H9 (cell line): Measurements from ENCODE around the gene TFDP1. TPM values are rescaled to one million over a fixed set of nuclear protein-coding genes. Genes with fewer than 3 reads are reported as not detected.

Experiments
- DNase-seq: peaks from one replicate; pipeline ENCODE4 v3.0.0-alpha.2; 2017
- H2AFZ ChIP-seq: one replicate; pipeline ENCODE4 v1.6.1; 2013; ENCODE audit warnings: mild to moderate bottlenecking, low read length, control low read depth, moderate library complexity
- H2AK5ac ChIP-seq: 2 replicates; pipeline ENCODE4 v1.6.1; 2013; ENCODE audit warnings: low read length, control low read depth, mixed read lengths; ENCODE audit not compliant: insufficient read length
- H2BK120ac ChIP-seq: one replicate; pipeline ENCODE4 v1.6.1; 2013; ENCODE audit warnings: low read depth, mild to moderate bottlenecking, low read length, control low read depth, inconsistent platforms; ENCODE audit not compliant: poor library complexity, severe bottlenecking
- H2BK12ac ChIP-seq: 2 replicates; pipeline ENCODE4 v1.6.1; 2013; ENCODE audit warnings: low read length, control low read depth, mixed read lengths, low read depth; ENCODE audit not compliant: insufficient read length
- H2BK15ac ChIP-seq: 2 replicates; pipeline ENCODE4 v1.6.1; 2013; ENCODE audit warnings: low read depth, low read length, control low read depth
- H2BK20ac ChIP-seq: one replicate; pipeline ENCODE4 v1.6.1; 2013; ENCODE audit warnings: low read depth, mild to moderate bottlenecking, low read length, control low read depth, inconsistent platforms; ENCODE audit not compliant: poor library complexity, severe bottlenecking
- H2BK5ac ChIP-seq: 2 replicates; pipeline ENCODE4 v1.6.1; 2013; ENCODE audit warnings: low read length, control low read depth, mixed read lengths; ENCODE audit not compliant: insufficient read length
- H3K14ac ChIP-seq: 2 replicates; pipeline ENCODE4 v1.6.1; 2013; ENCODE audit warnings: low read length, control low read depth; ENCODE audit not compliant: insufficient read depth
- H3K18ac ChIP-seq: 2 replicates; pipeline ENCODE4 v1.6.1; 2013; ENCODE audit warnings: low read depth, mild to moderate bottlenecking, mixed read lengths, low read length, control low read depth; ENCODE audit not compliant: insufficient read length
- H3K23ac ChIP-seq: 2 replicates; pipeline ENCODE4 v1.6.1; 2013; ENCODE audit warnings: low read length, control low read depth, mixed read lengths, low read depth; ENCODE audit not compliant: insufficient read length
- H3K23me2 ChIP-seq: 2 replicates; pipeline ENCODE4 v1.6.1; 2013; ENCODE audit warnings: low read depth, mild to moderate bottlenecking, mixed read lengths, low read length, control low read depth; ENCODE audit not compliant: insufficient read length, poor library complexity, severe bottlenecking
- H3K27ac ChIP-seq: 2 replicates; pipeline ENCODE4 v1.5.1; 2013; ENCODE audit warnings: low read length, control low read depth, mixed read lengths, low read depth; ENCODE audit not compliant: insufficient read length
- H3K27me3 ChIP-seq: 2 replicates; pipeline ENCODE4 v1.6.1; 2013; ENCODE audit warnings: low read length, control low read depth, inconsistent platforms; ENCODE audit not compliant: insufficient read depth
- H3K4ac ChIP-seq: 2 replicates; pipeline ENCODE4 v1.6.1; 2013; ENCODE audit warnings: low read depth, mild to moderate bottlenecking, control low read depth, inconsistent platforms, low read length, moderate library complexity
- H3K4me1 ChIP-seq: 2 replicates; pipeline ENCODE4 v1.6.1; 2013; ENCODE audit warnings: low read length, control low read depth, inconsistent platforms; ENCODE audit not compliant: insufficient read depth
- H3K4me2 ChIP-seq: 2 replicates; pipeline ENCODE4 v1.6.1; 2013; ENCODE audit warnings: low read length, control low read depth, mixed read lengths; ENCODE audit not compliant: insufficient read length, insufficient read depth
- H3K56ac ChIP-seq: 2 replicates; pipeline ENCODE4 v1.6.1; 2013; ENCODE audit warnings: low read depth, mild to moderate bottlenecking, mixed read lengths, low read length, control low read depth; ENCODE audit not compliant: insufficient read length
- H3K79me1 ChIP-seq: 2 replicates; pipeline ENCODE4 v1.6.1; 2013; ENCODE audit warnings: low read depth, mild to moderate bottlenecking, moderate library complexity, low read length, control low read depth, inconsistent platforms; ENCODE audit not compliant: insufficient read depth, poor library complexity, severe bottlenecking
- H3K79me2 ChIP-seq: 2 replicates; pipeline ENCODE4 v1.6.1; 2013; ENCODE audit warnings: low read length, control low read depth, inconsistent platforms; ENCODE audit not compliant: insufficient read depth
- H3K9ac ChIP-seq: 2 replicates; pipeline ENCODE4 v1.6.1; 2013; ENCODE audit warnings: low read length, control low read depth, mixed read lengths; ENCODE audit not compliant: insufficient read length; ENCODE audit errors: extremely low read depth
- H3K9me3 ChIP-seq: one replicate; pipeline ENCODE4 v1.6.1; 2013; ENCODE audit warnings: low read depth, low read length, inconsistent platforms; ENCODE audit not compliant: control insufficient read depth
- H3T11ph ChIP-seq: one replicate; pipeline ENCODE4 v1.6.1; 2013; ENCODE audit warnings: mild to moderate bottlenecking, low read length, control low read depth, inconsistent platforms
- H4K20me1 ChIP-seq: one replicate; pipeline ENCODE4 v1.6.1; 2013; ENCODE audit not compliant: control insufficient read depth, insufficient read length, insufficient read depth
- H4K5ac ChIP-seq: 2 replicates; pipeline ENCODE4 v1.6.1; 2013; ENCODE audit warnings: low read depth, mild to moderate bottlenecking, mixed read lengths, low read length, control low read depth; ENCODE audit not compliant: insufficient read length
- H4K8ac ChIP-seq: replicated peaks from 2 replicates; pipeline ENCODE4 v1.6.1; 2013; ENCODE audit warnings: low read length, control low read depth, mixed read lengths, low read depth; ENCODE audit not compliant: insufficient read length
- H4K91ac ChIP-seq: 2 replicates; pipeline ENCODE4 v1.6.1; 2013; ENCODE audit warnings: low read depth, mild to moderate bottlenecking, moderate library complexity, mixed read lengths, low read length, control low read depth; ENCODE audit not compliant: insufficient read length
- H3K27ac Mint-ChIP-seq, 3 experiments: 2 replicates in 2 of 3; 3 replicates in 1 of 3; pipeline ENCODE4 v1.8.0; 2020 to 2021; ENCODE audit warnings: mixed read lengths in 3 of 3, mild to moderate bottlenecking in 1 of 3, moderate library complexity in 1 of 3
- H3K27me3 Mint-ChIP-seq: 2 replicates; pipeline ENCODE4 v1.8.0; 2021; ENCODE audit warnings: low read depth, mild to moderate bottlenecking, moderate library complexity, mixed read lengths
- H3K36me3 Mint-ChIP-seq, 3 experiments: 2 replicates in 2 of 3; 3 replicates in 1 of 3; pipeline ENCODE4 v1.8.0; 2020 to 2021; ENCODE audit warnings: low read depth in 3 of 3, mixed read lengths in 3 of 3; ENCODE audit not compliant: insufficient read depth in 1 of 3
- H3K4me1 Mint-ChIP-seq, 2 experiments: 2 replicates each; pipeline ENCODE4 v1.8.0; 2020; ENCODE audit warnings: mixed read lengths in 2 of 2
- H3K4me3 Mint-ChIP-seq, 2 experiments: 2 replicates in 1 of 2; 3 replicates in 1 of 2; pipeline ENCODE4 v1.8.0; 2020 to 2021; ENCODE audit warnings: mild to moderate bottlenecking in 2 of 2, mixed read lengths in 2 of 2, moderate library complexity in 1 of 2
- H3K9me3 Mint-ChIP-seq, 2 experiments: 2 replicates in 1 of 2; 3 replicates in 1 of 2; pipeline ENCODE4 v1.8.0; 2020; ENCODE audit warnings: mild to moderate bottlenecking in 2 of 2, mixed read lengths in 2 of 2, moderate library complexity in 1 of 2
- WGBS: extraction: QIAGEN DNeasy Blood & Tissue Kit; methylation state at CpG from one replicate; pipeline ENCODE4 v1.1.7; 2013; ENCODE audit warnings: missing lambda C conversion rate, low lambda C conversion rate, mixed read lengths; ENCODE audit not compliant: insufficient read length; ENCODE audit errors: extremely low coverage; 5-methylcytosine and 5-hydroxymethylcytosine counted together
- total RNA-seq: library from RNA; stranded (reverse); gene quantifications from 2 replicates; pipeline ENCODE4 v1.2.1, GENCODE V29; 2021
- TF ChIP-seq, protein P1 (sequence below): fragments of 200-600 bp; sonication (generic); conservative IDR thresholded peaks from 3 replicates; pipeline ENCODE4 v1.8.0; 2021; ENCODE audit warnings: antibody characterized with exemption, mild to moderate bottlenecking

TFDP1 gene
- total RNA-seq, 1 experiment from 2014 or later: 111 TPM

GRCh38 chr13:113554333-113554700 is 30.2 kb upstream of the TFDP1 start:
- H2BK12ac ChIP-seq: no peak overlapping the region
- H3K9ac ChIP-seq: no peak overlapping the region
- no peaks in the 10 kb centered on the region for H3K9me3 ChIP-seq
- no peak overlapping the region for H4K5ac ChIP-seq
- H2BK15ac ChIP-seq: no peak overlapping the region
- no peak overlapping the region for H3T11ph ChIP-seq
- TF ChIP-seq, protein P1, sequence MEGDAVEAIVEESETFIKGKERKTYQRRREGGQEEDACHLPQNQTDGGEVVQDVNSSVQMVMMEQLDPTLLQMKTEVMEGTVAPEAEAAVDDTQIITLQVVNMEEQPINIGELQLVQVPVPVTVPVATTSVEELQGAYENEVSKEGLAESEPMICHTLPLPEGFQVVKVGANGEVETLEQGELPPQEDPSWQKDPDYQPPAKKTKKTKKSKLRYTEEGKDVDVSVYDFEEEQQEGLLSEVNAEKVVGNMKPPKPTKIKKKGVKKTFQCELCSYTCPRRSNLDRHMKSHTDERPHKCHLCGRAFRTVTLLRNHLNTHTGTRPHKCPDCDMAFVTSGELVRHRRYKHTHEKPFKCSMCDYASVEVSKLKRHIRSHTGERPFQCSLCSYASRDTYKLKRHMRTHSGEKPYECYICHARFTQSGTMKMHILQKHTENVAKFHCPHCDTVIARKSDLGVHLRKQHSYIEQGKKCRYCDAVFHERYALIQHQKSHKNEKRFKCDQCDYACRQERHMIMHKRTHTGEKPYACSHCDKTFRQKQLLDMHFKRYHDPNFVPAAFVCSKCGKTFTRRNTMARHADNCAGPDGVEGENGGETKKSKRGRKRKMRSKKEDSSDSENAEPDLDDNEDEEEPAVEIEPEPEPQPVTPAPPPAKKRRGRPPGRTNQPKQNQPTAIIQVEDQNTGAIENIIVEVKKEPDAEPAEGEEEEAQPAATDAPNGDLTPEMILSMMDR: no peak
- peaks cover 12 to 20% of the 10 kb centered on the region in 2 experiments for H3K4me1 Mint-ChIP-seq
- H3K27ac Mint-ChIP-seq: peak overlapping the region in 1 of 3 experiments; percentile 68; a peak in 1 of 7 replicates
- no peak overlapping the region for H3K4ac ChIP-seq
- no peak overlapping the region for H2BK5ac ChIP-seq
- H3K56ac ChIP-seq: no peak overlapping the region
- no peak overlapping the region for H2BK20ac ChIP-seq
- no peak overlapping the region for H3K18ac ChIP-seq
- H3K4me1 ChIP-seq: no peaks in the 10 kb centered on the region; the same call in 1 of the 2 replicates
- no peak overlapping the region for H3K14ac ChIP-seq
- no peak overlapping the region for H4K91ac ChIP-seq
- H3K9me3 Mint-ChIP-seq: no peaks in the 10 kb centered on the region
- no peaks in the 10 kb centered on the region for H3K27me3 Mint-ChIP-seq
- H3K36me3 Mint-ChIP-seq: peaks cover 0 to 19% (median 17%) of the 10 kb centered on the region in 3 experiments; a peak in 5 of 7 replicates
- H3K23ac ChIP-seq: no peak overlapping the region
- DNase-seq: no peak
- H3K27ac ChIP-seq: no peak overlapping the region
- no peaks in the 10 kb centered on the region for H3K27me3 ChIP-seq
- H2AK5ac ChIP-seq: no peak overlapping the region
- no peak overlapping the region for H2BK120ac ChIP-seq
- H4K20me1 ChIP-seq: peaks cover under 1% of the 10 kb centered on the region
- H2AFZ ChIP-seq: no peak overlapping the region
- H4K8ac ChIP-seq: no peak overlapping the region
- WGBS: no CpG with 5 or more reads among the region's 9 CpGs
- no peaks in the 10 kb centered on the region for H3K79me1 ChIP-seq
- H3K79me2 ChIP-seq: no peaks in the 10 kb centered on the region
- no peaks in the 10 kb centered on the region for H3K23me2 ChIP-seq
- H3K4me3 Mint-ChIP-seq: no peak overlapping the region
- no peak overlapping the region for H3K4me2 ChIP-seq
